ENCODE data around the gene PPP2R2C.

Gene PPP2R2C

GRCh38 chr4:6383929-6384328 lies 88.5 kb downstream of the PPP2R2C start:
- DNase-seq (ENCODE audit: insufficient read length, low spot score) (no peak), FAIRE-seq (no peak)

GRCh38 chr4:6383009-6383404 lies 89.4 kb downstream of the PPP2R2C start:
- no peak for FAIRE-seq
- no peak for DNase-seq (ENCODE audit: insufficient read length, low spot score)

DNA sequence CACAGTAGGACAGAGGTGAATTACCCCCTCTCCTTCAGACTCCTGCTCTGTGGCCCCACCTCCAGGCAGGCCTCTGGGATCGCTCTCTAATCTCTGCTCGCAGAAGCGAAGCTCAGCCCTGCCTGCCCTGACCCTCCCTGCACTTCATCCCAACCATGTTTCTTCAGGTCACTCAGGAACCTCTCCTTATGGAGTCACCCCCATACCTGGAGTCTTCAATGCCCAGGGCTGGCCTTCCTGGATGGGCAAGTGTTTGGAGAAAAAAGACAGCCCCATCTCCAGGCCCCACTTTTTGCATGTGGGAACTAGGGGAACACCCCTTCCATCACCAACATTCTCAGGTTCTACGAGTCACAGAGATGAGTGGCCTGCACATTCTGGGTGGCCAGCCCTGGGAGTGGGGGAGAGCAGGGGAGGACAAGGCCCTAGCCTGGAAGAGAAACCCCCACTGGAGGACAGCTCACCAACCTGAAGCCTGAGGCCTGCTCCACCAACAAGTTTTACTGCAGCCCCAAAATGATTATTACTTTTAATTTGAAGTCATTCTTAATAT lies 90.8 kb downstream of the PPP2R2C start:
- no peak for DNase-seq (ENCODE audit: insufficient read length, low spot score)
- FAIRE-seq, result no peak

GRCh38 chr4:6380746-6381410 lies 91.5 kb downstream of the PPP2R2C start:
- no peak for DNase-seq (ENCODE audit: insufficient read length, low spot score)
- no peak for FAIRE-seq

DNA sequence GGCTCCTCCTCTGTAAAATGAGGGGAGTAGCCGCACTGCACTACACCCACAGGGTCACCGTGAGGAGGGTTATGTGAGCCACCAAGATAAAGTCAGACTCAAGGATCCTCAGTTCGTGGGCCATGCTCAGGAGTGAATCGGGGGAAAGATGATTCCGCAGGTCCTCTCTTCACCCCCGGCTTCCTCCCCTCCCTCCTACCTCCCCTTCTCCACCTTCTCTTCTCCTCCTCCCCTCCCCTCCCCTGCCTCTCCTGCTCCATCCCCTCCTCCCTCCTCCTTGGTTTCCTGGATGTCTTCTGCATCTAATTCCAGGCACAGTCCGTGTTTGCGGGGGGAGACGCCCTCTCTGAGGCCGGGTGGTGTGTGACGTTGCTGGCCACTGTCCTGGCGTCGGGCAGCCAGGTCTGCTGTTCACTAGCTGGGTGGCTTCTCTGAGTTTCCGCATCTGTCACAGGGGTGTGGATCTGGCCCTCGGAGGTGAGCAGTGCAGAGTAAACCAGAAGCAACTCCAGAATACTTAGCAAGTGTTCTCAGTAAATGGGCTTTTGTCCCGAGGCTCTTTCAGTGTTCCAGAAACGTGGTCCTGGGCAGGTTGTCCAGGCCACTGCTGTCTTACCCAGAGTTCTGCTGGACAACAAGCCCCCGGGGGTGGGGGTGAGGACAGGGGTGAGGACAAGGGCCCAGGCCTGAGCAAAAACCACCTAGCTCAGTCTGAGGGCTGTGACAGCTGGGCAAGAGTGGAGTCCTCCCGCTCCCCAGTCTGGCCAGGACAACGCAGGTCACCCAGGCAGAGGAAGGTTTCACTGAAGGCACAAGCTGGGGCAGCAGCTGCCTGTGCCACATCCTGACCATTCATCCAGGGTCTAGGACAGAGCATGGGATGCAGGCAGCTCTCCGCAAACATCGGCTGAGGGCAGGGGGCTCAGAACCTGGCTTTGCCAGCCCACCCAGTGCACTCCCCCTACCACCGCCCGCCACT lies 92.4 kb downstream of the PPP2R2C start:
- no peak for FAIRE-seq
- DNase-seq (ENCODE audit: insufficient read length, low spot score), result no peak

DNA sequence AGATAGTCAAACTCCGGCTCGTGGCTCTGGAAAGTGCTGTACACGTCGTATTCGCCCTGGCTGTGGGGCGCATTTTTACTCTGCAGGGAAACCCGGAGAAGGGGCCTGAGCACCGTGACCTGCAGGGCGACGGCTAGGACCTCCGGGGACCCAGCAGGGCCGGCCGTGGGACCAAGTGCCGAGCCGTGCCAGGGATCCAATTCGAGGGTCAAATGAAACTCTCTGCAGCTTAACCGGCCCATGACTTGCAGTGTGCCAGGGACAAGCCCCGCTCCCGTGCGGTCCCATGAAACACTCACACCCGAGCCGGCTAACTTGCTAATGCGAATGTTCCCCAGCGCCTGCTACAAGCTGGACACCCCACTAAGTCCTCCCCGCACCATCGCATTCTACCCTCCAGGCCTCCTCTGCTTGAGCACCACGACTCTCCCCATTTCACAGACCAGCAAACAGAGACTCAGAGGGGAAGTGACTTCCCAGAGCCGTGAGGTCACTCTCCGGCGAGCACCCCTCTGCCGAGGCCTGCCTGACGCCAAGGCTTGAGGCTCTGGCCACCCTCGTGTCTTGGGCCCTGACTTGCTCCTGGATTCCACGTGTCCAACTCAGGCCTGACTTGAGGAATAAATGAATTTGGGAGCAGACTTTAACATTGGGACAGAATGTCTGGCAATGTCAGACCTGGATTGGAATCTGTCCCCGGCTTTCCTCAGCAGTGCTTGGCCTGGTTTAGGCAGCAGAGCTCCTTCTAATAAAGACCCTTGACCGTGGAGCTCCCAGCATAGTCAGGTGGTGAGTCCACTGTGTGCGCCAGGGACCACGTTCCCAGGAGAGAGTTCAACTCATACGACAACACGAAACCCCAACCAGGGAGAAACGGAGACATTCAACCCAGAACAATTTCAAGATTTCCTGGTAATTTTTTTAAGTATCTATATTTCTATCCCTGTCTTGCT lies 93.6 kb downstream of the PPP2R2C start:
- FAIRE-seq (no peak), DNase-seq (ENCODE audit: insufficient read length, low spot score) (no peak)

- FAIRE-seq (no peak), DNase-seq (ENCODE audit: insufficient read length, low spot score) (no peak)
These were observed 94.6 kb downstream of the PPP2R2C start for GRCh38 chr4:6377626-6378492.

- no peak for DNase-seq (ENCODE audit: insufficient read length, low spot score)
- FAIRE-seq, result no peak
These were observed 96.7 kb downstream of the PPP2R2C start for GRCh38 chr4:6375620-6376295.

- no peak for FAIRE-seq
- DNase-seq (ENCODE audit: insufficient read length, low spot score), result no peak
These were observed 97.8 kb downstream of the PPP2R2C start for GRCh38 chr4:6374575-6374974.

DNA sequence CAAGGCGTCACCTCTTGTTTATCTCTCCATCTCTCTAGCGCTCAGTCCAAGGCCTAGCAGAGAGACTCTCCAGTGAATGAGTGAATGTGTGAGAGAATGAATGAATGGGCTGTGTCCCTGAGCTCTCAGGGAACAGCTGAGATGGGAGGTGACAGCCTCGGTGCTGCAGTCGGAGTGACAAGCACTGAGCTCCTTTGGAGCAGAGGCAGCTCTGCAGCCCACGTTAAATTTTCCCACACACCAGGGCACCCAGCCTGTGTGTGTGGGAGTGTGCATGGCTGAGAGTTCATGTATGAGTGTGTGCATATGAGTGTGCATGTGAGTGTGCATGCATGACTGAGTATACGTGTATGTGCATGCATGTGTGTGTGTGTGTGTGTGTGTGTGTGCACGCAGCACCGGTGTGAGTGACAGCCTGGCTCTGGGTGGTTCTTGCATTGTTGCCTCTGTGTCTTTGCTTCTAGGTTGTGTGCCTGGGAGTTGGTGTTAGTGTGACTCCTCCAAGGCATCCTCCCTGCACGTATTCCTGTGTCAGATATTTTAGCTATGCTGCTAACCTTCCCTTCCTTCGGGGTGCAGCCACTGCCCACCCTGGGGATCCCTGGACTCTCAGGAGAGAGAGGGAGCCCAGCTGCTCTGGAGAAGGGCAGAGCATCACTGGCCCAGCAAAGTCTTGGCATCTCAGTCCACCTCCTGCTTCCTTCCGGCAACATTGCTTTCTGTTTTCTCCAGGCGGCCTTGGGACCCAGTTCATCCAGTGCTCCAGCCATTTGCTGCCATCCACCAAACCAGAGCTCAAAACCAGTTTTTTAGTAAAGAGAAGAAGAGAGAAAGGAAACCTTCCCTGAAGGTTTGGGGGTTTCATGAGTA lies 98.6 kb downstream of the PPP2R2C start:
- FAIRE-seq (no peak), DNase-seq (ENCODE audit: insufficient read length, low spot score) (no peak)

DNA sequence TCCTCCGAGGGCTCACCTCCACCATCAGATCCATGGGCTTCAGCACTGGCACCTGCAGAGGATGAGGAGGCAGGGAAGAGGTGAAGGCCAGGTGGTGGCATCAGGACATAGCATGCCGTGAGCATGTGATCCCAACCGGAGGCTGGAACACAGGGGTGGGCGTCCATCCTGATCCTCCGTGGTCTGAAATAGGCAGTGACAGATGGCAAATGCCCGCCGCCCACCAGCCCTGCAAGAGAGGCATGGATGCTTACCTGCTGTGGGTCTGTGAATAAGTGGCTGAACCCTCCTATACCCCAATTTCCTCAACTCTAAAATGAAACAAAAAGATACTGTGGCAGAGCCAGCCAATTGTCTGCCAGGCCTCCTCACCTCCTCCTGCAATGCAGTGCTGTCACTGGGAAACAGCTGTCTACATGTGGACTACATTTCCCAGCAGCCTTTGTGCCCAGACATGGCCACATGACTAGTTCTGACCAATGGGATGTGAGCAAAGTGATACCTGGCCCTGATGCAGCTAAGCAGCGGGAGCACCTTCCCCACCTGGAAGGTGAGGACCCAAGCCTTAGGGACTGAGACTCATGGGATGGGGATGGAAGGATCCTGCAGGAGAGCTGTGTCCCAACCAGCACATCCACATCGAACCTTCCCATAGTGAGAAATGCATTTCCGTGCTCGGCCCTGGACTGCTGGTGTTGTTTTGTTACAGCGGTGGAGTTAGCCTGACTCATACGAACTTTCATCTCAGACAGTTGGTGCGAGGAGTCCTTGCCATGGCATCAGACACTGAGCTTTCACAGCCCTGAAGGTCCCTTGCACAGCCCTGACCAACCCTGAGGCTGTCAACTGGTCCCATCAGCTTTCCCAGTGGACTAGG lies 99.5 kb downstream of the PPP2R2C start:
- DNase-seq (ENCODE audit: insufficient read length, low spot score) (peak; percentile 67), FAIRE-seq (peak; percentile 79)

DNA sequence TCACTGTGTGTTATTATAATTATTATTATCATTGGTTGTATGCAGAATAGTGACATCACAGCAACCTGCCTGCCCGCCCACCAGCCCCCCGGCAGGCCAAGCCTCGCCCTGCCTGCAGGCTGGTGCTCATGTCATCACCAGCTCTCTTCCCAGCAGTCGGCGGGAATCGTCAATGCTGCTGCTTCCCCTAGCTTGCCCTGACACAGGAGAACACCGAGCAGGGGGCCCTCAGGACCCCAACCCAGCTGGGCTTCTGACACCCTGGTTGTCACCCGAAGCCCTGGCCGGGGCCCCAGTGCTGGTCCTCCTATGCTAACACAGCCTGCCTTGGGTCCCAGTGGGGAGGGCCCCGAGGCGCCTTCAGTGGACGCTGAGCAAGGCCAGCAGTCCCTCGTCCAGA lies 100.6 kb downstream of the PPP2R2C start:
- no peak for FAIRE-seq

DNA sequence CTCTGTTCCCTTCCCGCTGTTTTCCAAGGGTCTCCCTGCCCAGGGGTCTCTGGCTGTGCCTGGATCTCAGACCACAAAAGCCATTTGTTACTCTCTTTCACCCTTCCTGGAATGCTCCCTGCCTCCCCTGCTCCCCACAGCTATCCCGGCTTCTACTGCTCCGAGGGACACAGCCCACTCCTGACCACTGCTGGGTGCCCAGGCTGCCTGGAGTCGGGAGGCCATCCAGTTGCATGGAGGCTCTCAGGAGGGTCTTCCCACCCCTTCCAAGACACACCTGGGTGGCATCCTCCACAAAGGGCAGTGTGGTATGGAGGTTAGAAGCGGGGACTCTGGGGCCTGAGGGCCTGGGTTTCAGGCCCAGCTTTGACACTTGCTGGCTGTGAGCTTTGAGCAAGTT lies 101.1 kb downstream of the PPP2R2C start:
- FAIRE-seq (no peak), DNase-seq (ENCODE audit: insufficient read length, low spot score) (no peak)

More for the DNA sequence above, 100.6 kb downstream of the PPP2R2C start:
- no peak for DNase-seq (ENCODE audit: insufficient read length, low spot score)

- DNase-seq (ENCODE audit: insufficient read length, low spot score) (no peak), FAIRE-seq (no peak)
These were observed 102.3 kb downstream of the PPP2R2C start for GRCh38 chr4:6369924-6370645.

DNA sequence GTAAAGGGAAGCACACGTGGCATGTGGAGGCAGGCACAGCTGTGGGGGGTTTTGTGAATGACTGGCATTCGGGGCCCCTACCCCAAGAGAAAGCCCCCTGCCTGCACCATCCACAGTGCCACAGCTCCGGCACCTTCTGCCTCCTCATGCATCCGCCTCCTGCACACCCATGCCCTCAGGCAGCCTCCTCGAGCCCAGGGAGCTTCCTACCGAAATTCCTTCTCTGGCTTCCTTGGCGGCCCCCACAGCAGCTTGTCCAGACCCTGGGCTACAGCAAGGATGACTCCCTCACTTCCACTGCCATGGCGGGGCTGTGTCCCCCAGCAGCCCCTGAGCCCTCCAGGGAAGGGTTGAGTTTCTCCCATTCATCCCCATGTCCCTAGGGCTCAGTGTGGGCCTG lies 102.9 kb downstream of the PPP2R2C start:
- FAIRE-seq (no peak), DNase-seq (ENCODE audit: insufficient read length, low spot score) (no peak)

GRCh38 chr4:6369035-6369434 lies 103.4 kb downstream of the PPP2R2C start:
- no peak for DNase-seq (ENCODE audit: insufficient read length, low spot score)
- FAIRE-seq, result no peak

Data from GM19239 (cell line).